Gastroesophageal sphincter (tissue), 4 donors: ENCODE data around the gene MYOM1. TPM values are rescaled to one million over a fixed set of nuclear protein-coding genes. Genes with fewer than 3 reads are reported as not detected.

Source experiments
- ATAC-seq: fragments of 150-250 bp; one replicate; pipeline ENCODE4 v1.9.1; 2016; ENCODE audit warnings: mild to moderate bottlenecking, moderate library complexity
- H3K27ac ChIP-seq, 4 donors: fragments of 200-600 bp; sonication (generic) in 3 of 4; 1 replicate in 3 of 4; 2 replicates in 1 of 4; pipeline ENCODE4 v1.5.1; 2016 to 2019
- H3K27me3 ChIP-seq: fragments of 200-600 bp; sonication (generic); one replicate; pipeline ENCODE4 v1.5.1; 2019
- H3K36me3 ChIP-seq, 2 donors: fragments of 200-600 bp; sonication (generic); one replicate each; pipeline ENCODE4 v1.5.1; 2019; ENCODE audit warnings: control low read depth in 1 of 2
- H3K4me1 ChIP-seq, 3 donors: fragments of 200-600 bp; sonication (generic); 1 replicate in 2 of 3; 2 replicates in 1 of 3; pipeline ENCODE4 v1.5.1; 2016 to 2019; ENCODE audit warnings: control low read depth in 2 of 3
- H3K4me3 ChIP-seq, 2 donors: fragments of 200-600 bp; sonication (generic); one replicate each; pipeline ENCODE4 v1.5.1; 2019; ENCODE audit warnings: mild to moderate bottlenecking in 1 of 2, moderate library complexity in 1 of 2
- H3K9me3 ChIP-seq, 3 donors: fragments of 200-600 bp; sonication (generic); one replicate each; pipeline ENCODE4 v1.5.1; 2017 to 2019; ENCODE audit warnings: control low read depth in 2 of 3
- CTCF ChIP-seq, 4 experiments: fragments of 200-600 bp in 2 of 4; fragments of 450-650 bp in 2 of 4; sonication (generic) in 1 of 4; IDR thresholded peaks; one replicate each; pipeline ENCODE4 v1.5.1; 2017 to 2019; ENCODE audit warnings: antibody characterized with exemption in 4 of 4, mild to moderate bottlenecking in 2 of 4, moderate library complexity in 2 of 4
- EP300 ChIP-seq: sonication (generic); formaldehyde crosslinking; IDR thresholded peaks from one replicate; pipeline ENCODE4 v1.6.1; 2017; ENCODE audit warnings: antibody characterized with exemption, mild to moderate bottlenecking
- POLR2A ChIP-seq, 2 donors: fragments of 450-650 bp; IDR thresholded peaks; one replicate each; pipeline ENCODE4 v1.6.1; 2017; ENCODE audit warnings: antibody characterized with exemption in 2 of 2, mild to moderate bottlenecking in 2 of 2, moderate library complexity in 1 of 2
- POLR2AphosphoS5 ChIP-seq: sonication (generic); formaldehyde crosslinking; IDR thresholded peaks from one replicate; pipeline ENCODE4 v1.6.1; 2017; ENCODE audit warnings: antibody characterized with exemption
- WGBS, 2 donors: methylation state at CpG; one replicate each; pipeline ENCODE4 v1.1.5; 2018; ENCODE audit warnings: low coverage in 1 of 2; 5-methylcytosine and 5-hydroxymethylcytosine counted together
- total RNA-seq, 4 donors: library from RNA; depleted of rRNA; stranded (reverse); fragments of >200 nt; gene quantifications; one replicate each; pipeline ENCODE4 v1.1.0, GENCODE V29; 2016

Gene MYOM1
- total RNA-seq, 4 donors from 2014 or later = 14.8 to 37.6 (median 24.6) TPM

- H3K4me3 ChIP-seq = no peak overlapping the region
- peaks cover 0 to 5% (median 0%) of the 10 kb centered on the region in 3 donors for H3K4me1 ChIP-seq
- no peak for TF ChIP-seq POLR2A (IDR thresholded peaks at IDR 0.05)
- no peak for ATAC-seq
- WGBS, 2 donors = 71% methylated on average over 5 of the region's 5 CpGs
- no peaks in the 10 kb centered on the region for H3K36me3 ChIP-seq
- H3K27ac ChIP-seq = no peak overlapping the region
- H3K9me3 ChIP-seq = no peaks in the 10 kb centered on the region
- no peaks in the 10 kb centered on the region for H3K27me3 ChIP-seq
Measured at GRCh38 chr18:3041843-3042242, 177.9 kb downstream of the MYOM1 start.

GRCh38 chr18:3040881-3041280 is 178.9 kb downstream of the MYOM1 start:
- no peak overlapping the region for H3K27ac ChIP-seq
- H3K4me1 ChIP-seq = peaks cover 0 to 5% (median 0%) of the 10 kb centered on the region in 3 donors
- no peak overlapping the region for H3K4me3 ChIP-seq
- no peak for TF ChIP-seq POLR2A (IDR thresholded peaks at IDR 0.05)
- no peak for TF ChIP-seq EP300
- no peak for TF ChIP-seq POLR2AphosphoS5
- TF ChIP-seq CTCF (IDR thresholded peaks at IDR 0.05) = no peak
- ATAC-seq = no peak
- H3K9me3 ChIP-seq = no peaks in the 10 kb centered on the region
- H3K27me3 ChIP-seq = no peaks in the 10 kb centered on the region
- H3K36me3 ChIP-seq = no peaks in the 10 kb centered on the region
- 91 to 94% methylated on average over 4 to 8 of the region's 8 CpGs for WGBS, 2 donors

GRCh38 chr18:3040173-3040572 is 179.6 kb downstream of the MYOM1 start:
- H3K4me3 ChIP-seq = no peak overlapping the region
- 100% methylated on average over 1 to 2 of the region's 2 CpGs for WGBS, 2 donors
- H3K36me3 ChIP-seq = no peaks in the 10 kb centered on the region
- H3K4me1 ChIP-seq = peaks cover 0 to 5% (median 0%) of the 10 kb centered on the region in 3 donors
- TF ChIP-seq POLR2A (IDR thresholded peaks at IDR 0.05) (no peak), POLR2AphosphoS5 (no peak), EP300 (no peak), CTCF (IDR thresholded peaks at IDR 0.05) (no peak)
- H3K27me3 ChIP-seq = no peaks in the 10 kb centered on the region
- no peak overlapping the region for H3K27ac ChIP-seq
- no peaks in the 10 kb centered on the region for H3K9me3 ChIP-seq
- no peak for ATAC-seq

- peak; percentile 41 for ATAC-seq
- Histone ChIP-seq H3K4me3 (no peak overlapping the region), H3K9me3 (no peaks in the 10 kb centered on the region), H3K4me1 (no peaks in the 10 kb centered on the region), H3K27me3 (no peaks in the 10 kb centered on the region), H3K27ac (no peak overlapping the region), H3K36me3 (no peaks in the 10 kb centered on the region)
- WGBS, 2 donors = 39 to 49% methylated on average over 3 to 4 of the region's 4 CpGs
- peak; percentile 39 for TF ChIP-seq POLR2AphosphoS5
- no peak for TF ChIP-seq CTCF (IDR thresholded peaks at IDR 0.05)
- TF ChIP-seq POLR2A (IDR thresholded peaks at IDR 0.05) = no peak
Measured at GRCh38 chr18:3037423-3037915, 182.3 kb downstream of the MYOM1 start.

GRCh38 chr18:3036108-3036507 is 183.7 kb downstream of the MYOM1 start:
- Histone ChIP-seq H3K36me3 (no peaks in the 10 kb centered on the region), H3K27me3 (no peaks in the 10 kb centered on the region), H3K4me3 (no peak overlapping the region), H3K27ac (no peak overlapping the region), H3K4me1 (no peaks in the 10 kb centered on the region), H3K9me3 (no peaks in the 10 kb centered on the region)
- 94 to 98% methylated on average over 4 to 5 of the region's 5 CpGs for WGBS, 2 donors
- TF ChIP-seq CTCF (IDR thresholded peaks at IDR 0.05) = no peak
- no peak for TF ChIP-seq EP300
- no peak for TF ChIP-seq POLR2AphosphoS5
- TF ChIP-seq POLR2A (IDR thresholded peaks at IDR 0.05) = no peak
- no peak for ATAC-seq
